ENCODE measurements around the gene ZIC4.

- no peak for TF ChIP-seq CREB1 (IDR thresholded peaks at IDR 0.05; ENCODE audit: low read depth)
- TF ChIP-seq YY1 (IDR thresholded peaks at IDR 0.05; ENCODE audit: low read depth): no peak
- TF ChIP-seq MAX (IDR thresholded peaks at IDR 0.05): no peak
- TF ChIP-seq FOXM1 (IDR thresholded peaks at IDR 0.05; ENCODE audit: borderline replicate concordance, low read depth): no peak
These were observed 50.6 kb downstream of the ZIC4 start for GRCh38 chr3:147355753-147356090.
